Mesenchymal stem cell (in vitro differentiated cells and primary cell): ENCODE measurements around the gene NCOA1.

Experiments used
- DNase-seq: peaks from one replicate; pipeline ENCODE4 v3.0.0-alpha.2; 2013
- H2AFZ ChIP-seq: one replicate; pipeline ENCODE4 v1.6.1; 2013; ENCODE audit warnings: low read depth, mild to moderate bottlenecking, control low read depth, inconsistent platforms, low read length, moderate library complexity
- H2AK5ac ChIP-seq: 2 replicates; pipeline ENCODE4 v1.6.1; 2013; ENCODE audit warnings: low read length, moderate library complexity, mild to moderate bottlenecking, inconsistent platforms; ENCODE audit not compliant: severe bottlenecking
- H2BK120ac ChIP-seq: one replicate; pipeline ENCODE4 v1.6.1; 2013; ENCODE audit warnings: low read depth, mild to moderate bottlenecking, inconsistent platforms, low read length, moderate library complexity
- H2BK12ac ChIP-seq, 2 experiments: one replicate each; pipeline ENCODE4 v1.6.1; 2013; ENCODE audit warnings: inconsistent platforms in 2 of 2, low read length in 2 of 2, mild to moderate bottlenecking in 2 of 2, moderate library complexity in 2 of 2, control low read depth in 1 of 2
- H2BK15ac ChIP-seq: one replicate; pipeline ENCODE4 v1.6.1; 2013; ENCODE audit warnings: mild to moderate bottlenecking, low read depth, inconsistent platforms; ENCODE audit not compliant: poor library complexity, severe bottlenecking
- H2BK5ac ChIP-seq: 2 replicates; pipeline ENCODE4 v1.6.1; 2013; ENCODE audit warnings: low read depth, mild to moderate bottlenecking, low read length, control low read depth, inconsistent platforms; ENCODE audit not compliant: poor library complexity, severe bottlenecking
- H3K14ac ChIP-seq, 2 experiments: one replicate each; pipeline ENCODE4 v1.6.1; 2013; ENCODE audit warnings: inconsistent platforms in 2 of 2, low read length in 2 of 2, control low read depth in 1 of 2, mild to moderate bottlenecking in 1 of 2, moderate library complexity in 1 of 2
- H3K18ac ChIP-seq, 2 experiments: one replicate each; pipeline ENCODE4 v1.6.1; 2013; ENCODE audit warnings: inconsistent platforms in 2 of 2, low read length in 2 of 2, control low read depth in 1 of 2, low read depth in 1 of 2, mild to moderate bottlenecking in 1 of 2
- H3K23ac ChIP-seq, 2 experiments: one replicate each; pipeline ENCODE4 v1.6.1; 2013; ENCODE audit warnings: inconsistent platforms in 2 of 2, low read length in 2 of 2, mild to moderate bottlenecking in 2 of 2, moderate library complexity in 2 of 2, control low read depth in 1 of 2
- H3K27ac ChIP-seq: 2 replicates; pipeline ENCODE4 v1.5.1; 2013; ENCODE audit warnings: mild to moderate bottlenecking, moderate library complexity, low read length, control low read depth, inconsistent platforms; ENCODE audit not compliant: poor library complexity, severe bottlenecking
- H3K27me3 ChIP-seq, 2 experiments: 2 replicates each; pipeline versions ENCODE4 v1.6.1 to v1.7.0; 2013; ENCODE audit warnings: low read length in 2 of 2, mild to moderate bottlenecking in 2 of 2, moderate library complexity in 2 of 2, control low read depth in 1 of 2, inconsistent platforms in 1 of 2; ENCODE audit not compliant: control insufficient read depth in 1 of 2, insufficient read depth in 1 of 2
- H3K36me3 ChIP-seq, 2 experiments: 2 replicates each; pipeline versions ENCODE4 v1.6.1 to v1.7.0; 2013; ENCODE audit warnings: low read length in 2 of 2, control low read depth in 1 of 2, inconsistent platforms in 1 of 2, low read depth in 1 of 2, mild to moderate bottlenecking in 1 of 2; ENCODE audit not compliant: insufficient read depth in 2 of 2, control insufficient read depth in 1 of 2
- H3K4ac ChIP-seq, 2 experiments: one replicate each; pipeline ENCODE4 v1.6.1; 2013; ENCODE audit warnings: inconsistent platforms in 2 of 2, low read length in 2 of 2, mild to moderate bottlenecking in 2 of 2, moderate library complexity in 2 of 2, control low read depth in 1 of 2, low read depth in 1 of 2
- H3K4me1 ChIP-seq: 2 replicates; pipeline ENCODE4 v1.6.1; 2013; ENCODE audit warnings: low read depth, low read length, control low read depth; ENCODE audit not compliant: control insufficient read depth, insufficient read depth
- H3K4me2 ChIP-seq: 2 replicates; pipeline ENCODE4 v1.6.1; 2013; ENCODE audit warnings: low read length, mild to moderate bottlenecking, inconsistent platforms; ENCODE audit not compliant: poor library complexity, severe bottlenecking
- H3K4me3 ChIP-seq, 2 experiments: 2 replicates each; pipeline versions ENCODE4 v1.5.1 to v1.7.0; 2013; ENCODE audit warnings: low read length in 2 of 2, mild to moderate bottlenecking in 2 of 2, control low read depth in 1 of 2, low read depth in 1 of 2; ENCODE audit not compliant: insufficient read depth in 1 of 2
- H3K79me1 ChIP-seq: replicated peaks from 2 replicates; pipeline ENCODE4 v1.6.1; 2013; ENCODE audit warnings: mild to moderate bottlenecking, control low read depth, low read length, inconsistent platforms; ENCODE audit not compliant: poor library complexity, severe bottlenecking
- H3K9ac ChIP-seq: 2 replicates; pipeline ENCODE4 v1.7.0; 2013; ENCODE audit warnings: mild to moderate bottlenecking, low read length, moderate library complexity
- H3K9me3 ChIP-seq: 2 replicates; pipeline ENCODE4 v1.7.0; 2013; ENCODE audit warnings: mild to moderate bottlenecking, low read length; ENCODE audit not compliant: control insufficient read depth
- H4K8ac ChIP-seq: one replicate; pipeline ENCODE4 v1.6.1; 2013; ENCODE audit warnings: inconsistent platforms, mild to moderate bottlenecking, low read length, moderate library complexity
- H4K91ac ChIP-seq: one replicate; pipeline ENCODE4 v1.6.1; 2013; ENCODE audit warnings: mild to moderate bottlenecking, low read length, inconsistent platforms
- WGBS: methylation state at CpG from one replicate; pipeline ENCODE4 v1.1.7; 2013; ENCODE audit warnings: mixed read lengths; 5-methylcytosine and 5-hydroxymethylcytosine counted together

NCOA1 gene

GRCh38 chr2:24761866-24762265 is 270.8 kb downstream of the NCOA1 start:
- WGBS, result 89% methylated on average over 4 of the region's 5 CpGs
- no peaks in the 10 kb centered on the region for H3K4me1 ChIP-seq
- no peak overlapping the region for H4K91ac ChIP-seq
- H3K18ac ChIP-seq, result no peak overlapping the region
- H3K27me3 ChIP-seq, result no peaks in the 10 kb centered on the region
- H2AK5ac ChIP-seq, result no peak overlapping the region
- no peak overlapping the region for H3K4me2 ChIP-seq
- no peak overlapping the region for H2BK12ac ChIP-seq
- H3K4me3 ChIP-seq, result no peak overlapping the region
- H4K8ac ChIP-seq, result peak overlapping the region; percentile 50
- no peak overlapping the region for H2BK120ac ChIP-seq
- H3K79me1 ChIP-seq, result no peaks in the 10 kb centered on the region
- peaks cover 13 to 49% of the 10 kb centered on the region in 2 experiments for H3K36me3 ChIP-seq
- no peaks in the 10 kb centered on the region for H3K9me3 ChIP-seq
- no peak overlapping the region for H3K4ac ChIP-seq
- no peak overlapping the region for H2AFZ ChIP-seq
- no peak overlapping the region for H2BK15ac ChIP-seq
- H3K23ac ChIP-seq, result no peak overlapping the region
- no peak overlapping the region for H2BK5ac ChIP-seq
- DNase-seq, result no peak
- no peak overlapping the region for H3K27ac ChIP-seq
- H3K14ac ChIP-seq, result no peak overlapping the region
- no peak overlapping the region for H3K9ac ChIP-seq

DNA sequence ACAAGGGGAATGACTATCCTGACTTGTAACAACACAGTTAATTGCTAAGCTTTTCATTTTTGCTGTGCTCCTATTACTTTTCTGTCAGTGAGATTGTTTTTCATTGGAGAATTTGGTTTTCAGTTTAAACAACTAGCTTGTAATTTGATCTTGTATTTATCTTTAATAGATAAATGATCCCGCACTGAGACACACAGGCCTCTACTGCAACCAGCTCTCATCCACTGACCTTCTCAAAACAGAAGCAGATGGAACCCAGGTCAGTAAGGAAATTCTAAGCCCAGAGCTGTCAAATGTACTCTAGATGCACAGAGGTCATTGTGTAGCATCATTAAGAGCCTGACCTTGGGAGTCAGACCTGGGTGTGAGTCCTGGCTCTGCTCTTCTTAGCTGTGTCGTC is 271.5 kb downstream of the NCOA1 start:
- H3K27me3 ChIP-seq, result no peaks in the 10 kb centered on the region
- no peak overlapping the region for H4K8ac ChIP-seq
- peaks cover 13 to 43% of the 10 kb centered on the region in 2 experiments for H3K36me3 ChIP-seq
- H2BK15ac ChIP-seq, result no peak overlapping the region
- no peaks in the 10 kb centered on the region for H3K4me1 ChIP-seq
- no peak overlapping the region for H2BK5ac ChIP-seq
- H2AFZ ChIP-seq, result no peak overlapping the region
- H2BK120ac ChIP-seq, result no peak overlapping the region
- H3K9me3 ChIP-seq, result no peaks in the 10 kb centered on the region
- H2BK12ac ChIP-seq, result no peak overlapping the region
- no peak overlapping the region for H3K23ac ChIP-seq
- H3K18ac ChIP-seq, result no peak overlapping the region
- no peak overlapping the region for H3K4ac ChIP-seq
- H3K9ac ChIP-seq, result no peak overlapping the region
- 83% methylated on average over 2 of the region's 2 CpGs for WGBS
- no peak overlapping the region for H3K4me3 ChIP-seq
- no peak overlapping the region for H2AK5ac ChIP-seq
- H3K27ac ChIP-seq, result no peak overlapping the region
- DNase-seq, result no peak
- H3K4me2 ChIP-seq, result no peak overlapping the region
- no peak overlapping the region for H4K91ac ChIP-seq
- H3K14ac ChIP-seq, result no peak overlapping the region
- H3K79me1 ChIP-seq, result no peaks in the 10 kb centered on the region

GRCh38 chr2:24763843-24764242 is 272.8 kb downstream of the NCOA1 start:
- no peak overlapping the region for H3K23ac ChIP-seq
- no peak overlapping the region for H3K4ac ChIP-seq
- no peak overlapping the region for H3K14ac ChIP-seq
- no peak overlapping the region for H2BK15ac ChIP-seq
- 100% methylated on average over 4 of the region's 4 CpGs for WGBS
- no peak overlapping the region for H2BK120ac ChIP-seq
- H3K9ac ChIP-seq, result no peak overlapping the region
- no peak overlapping the region for H2AK5ac ChIP-seq
- H3K27me3 ChIP-seq, result no peaks in the 10 kb centered on the region
- H2AFZ ChIP-seq, result no peak overlapping the region
- H4K91ac ChIP-seq, result no peak overlapping the region
- H3K79me1 ChIP-seq, result no peaks in the 10 kb centered on the region
- DNase-seq, result no peak
- H3K4me1 ChIP-seq, result no peaks in the 10 kb centered on the region
- H3K9me3 ChIP-seq, result no peaks in the 10 kb centered on the region
- H3K18ac ChIP-seq, result no peak overlapping the region
- no peak overlapping the region for H4K8ac ChIP-seq
- H3K4me3 ChIP-seq, result no peak overlapping the region
- peaks cover 13 to 37% of the 10 kb centered on the region in 2 experiments for H3K36me3 ChIP-seq
- no peak overlapping the region for H2BK5ac ChIP-seq
- no peak overlapping the region for H2BK12ac ChIP-seq
- no peak overlapping the region for H3K27ac ChIP-seq
- H3K4me2 ChIP-seq, result no peak overlapping the region

DNA sequence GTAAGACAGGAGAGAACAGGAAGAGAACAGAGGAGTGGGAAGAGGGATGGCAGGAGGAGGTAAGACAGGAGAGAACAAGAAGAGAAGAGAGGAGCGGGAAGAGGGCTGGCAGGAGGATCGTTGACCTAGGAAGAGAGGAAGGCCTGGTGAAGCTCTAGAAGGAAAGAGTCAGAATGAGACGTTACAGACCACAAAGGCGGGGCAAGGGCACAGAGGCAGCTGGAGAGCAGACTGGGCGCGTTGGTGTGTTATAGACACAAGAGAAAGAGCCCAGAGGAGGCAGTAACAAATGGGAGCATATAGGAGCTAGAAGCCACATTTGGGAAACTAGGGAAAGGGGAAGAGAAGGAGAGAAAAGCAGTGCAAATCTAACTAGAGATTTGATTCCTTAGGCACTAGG is 275.6 kb downstream of the NCOA1 start:
- WGBS, result 75% methylated on average over 6 of the region's 6 CpGs
- H3K14ac ChIP-seq, result no peak overlapping the region
- peaks cover 17 to 34% of the 10 kb centered on the region in 2 experiments for H3K36me3 ChIP-seq
- no peak overlapping the region for H4K91ac ChIP-seq
- H3K18ac ChIP-seq, result no peak overlapping the region
- H3K9me3 ChIP-seq, result no peaks in the 10 kb centered on the region
- no peak overlapping the region for H2AK5ac ChIP-seq
- H3K79me1 ChIP-seq, result no peaks in the 10 kb centered on the region
- H3K27ac ChIP-seq, result no peak overlapping the region
- H3K27me3 ChIP-seq, result no peaks in the 10 kb centered on the region
- no peak overlapping the region for H3K4me2 ChIP-seq
- no peaks in the 10 kb centered on the region for H3K4me1 ChIP-seq
- H3K4me3 ChIP-seq, result no peak overlapping the region
- DNase-seq, result no peak
- H3K4ac ChIP-seq, result no peak overlapping the region
- no peak overlapping the region for H2AFZ ChIP-seq
- no peak overlapping the region for H2BK12ac ChIP-seq
- H2BK5ac ChIP-seq, result no peak overlapping the region
- H4K8ac ChIP-seq, result no peak overlapping the region
- no peak overlapping the region for H2BK15ac ChIP-seq
- no peak overlapping the region for H3K23ac ChIP-seq
- H2BK120ac ChIP-seq, result no peak overlapping the region
- H3K9ac ChIP-seq, result no peak overlapping the region
